Psoas muscle (tissue), 8 donors: ENCODE measurements around the gene RIPOR2. TPM values are rescaled to one million over a fixed set of nuclear protein-coding genes. Genes with fewer than 3 reads are reported as not detected.

Source experiments
- ATAC-seq, 4 donors: fragments of 200-7000 bp; cut with Tn5 transposase; one replicate each; pipeline ENCODE4 v1.9.1; 2020; ENCODE audit warnings: moderate library complexity in 3 of 4, mild to moderate bottlenecking in 2 of 4
- DNase-seq, 2 donors: peaks; one replicate each; pipeline ENCODE4 v3.0.0-alpha.2; 2020
- H3K27ac ChIP-seq: fragments of 200-600 bp; one replicate; pipeline ENCODE4 v1.8.0; 2022
- H3K27me3 ChIP-seq, 3 donors: fragments of 200-600 bp in 1 of 3; one replicate each; pipeline versions ENCODE4 v1.6.1 to v1.8.0; 2013 to 2022; ENCODE audit warnings: low read length in 2 of 3, mild to moderate bottlenecking in 2 of 3, moderate library complexity in 1 of 3; ENCODE audit not compliant: insufficient read depth in 3 of 3
- H3K36me3 ChIP-seq, 2 donors: fragments of 200-600 bp in 1 of 2; one replicate each; pipeline versions ENCODE4 v1.6.1 to v1.8.0; 2013 to 2022; ENCODE audit warnings: low read depth in 1 of 2, mild to moderate bottlenecking in 1 of 2, moderate library complexity in 1 of 2; ENCODE audit not compliant: insufficient read depth in 1 of 2
- H3K4me1 ChIP-seq: fragments of 200-600 bp; one replicate; pipeline ENCODE4 v1.8.0; 2022
- H3K4me3 ChIP-seq: fragments of 200-600 bp; one replicate; pipeline ENCODE4 v1.8.0; 2022; ENCODE audit warnings: mild to moderate bottlenecking
- H3K9me3 ChIP-seq: fragments of 200-600 bp; one replicate; pipeline ENCODE4 v1.8.0; 2022
- CTCF ChIP-seq: fragments of 200-600 bp; IDR thresholded peaks from one replicate; pipeline ENCODE4 v1.8.0; 2022; ENCODE audit warnings: antibody characterized with exemption
- WGBS, 3 donors: extraction: QIAGEN DNeasy Blood & Tissue Kit; methylation state at CpG; one replicate each; pipeline versions ENCODE4 v1.1.6 to v1.1.7; 2013; 5-methylcytosine and 5-hydroxymethylcytosine counted together
- intact Hi-C, 2 donors: fragments of 100-400 bp; cut with DNase I; formaldehyde crosslinking; loops; one replicate each; pipeline versions ENCODE4 v1.11.0 to v1.14.2; 2022
- polyA plus RNA-seq, 3 donors: library from polyadenylated mRNA; stranded (reverse); fragments of 200-250 nt; gene quantifications; one replicate each; pipeline ENCODE4 v1.2.3, GENCODE V29; 2013
- total RNA-seq, 4 donors: library from RNA; stranded (reverse); fragmentation: NEBNext Ultra II Directional in 2 of 4; extraction: Animal tissue kit (Norgen Biotek cat#: 25700) in 2 of 4; gene quantifications; one replicate each; pipeline versions ENCODE4 v1.2.1 to v1.2.4, GENCODE V29; 2021 to 2023
- donor health status: healthy with polysubstance abuse.
- donor health status: DM: no; HTN: no; CAD: no; lungs with moderate emphysema.
- donor health status: Bipolar disorder and iron deficiency.
- donor health status: healthy.
- donor health status: DM: yes; HTN: yes; CAD: no.
- donor health status: DM: no; HTN: no; CAD: no.
- donor health status: DM: no; HTN: no; CAD: no.
- donor health status: DM: yes; HTN: yes; CAD: no.

RIPOR2 gene
- total and polyA plus RNA-seq, 7 donors = 1.3 to 13.2 (median 7.1) TPM

- no peak for ATAC-seq
- intact Hi-C loops = loop anchor here in 1 of 2 donors (10.0 kb wide), 1 partner anchor 179 kb away; no protein-coding TSS in a partner anchor
- Histone ChIP-seq H3K9me3 (no peaks in the 10 kb centered on the region), H3K4me1 (no peaks in the 10 kb centered on the region), H3K4me3 (no peak overlapping the region), H3K27me3 (no peaks in the 10 kb centered on the region), H3K27ac (no peak overlapping the region), H3K36me3 (no peaks in the 10 kb centered on the region)
- 76 to 85% (median 81%) methylated on average over 3 of the region's 3 CpGs for WGBS, 3 donors
- no peak for TF ChIP-seq CTCF
- DNase-seq = no peak
Observed at GRCh38 chr6:24763578-24763977, 172.2 kb downstream of the RIPOR2 start.

- Histone ChIP-seq H3K36me3 (no peaks in the 10 kb centered on the region), H3K27me3 (no peaks in the 10 kb centered on the region), H3K27ac (no peak overlapping the region), H3K9me3 (no peaks in the 10 kb centered on the region), H3K4me3 (no peak overlapping the region), H3K4me1 (no peaks in the 10 kb centered on the region)
- TF ChIP-seq CTCF = no peak
- intact Hi-C loops = loop anchor here in 1 of 2 donors (10.0 kb wide), 1 partner anchor 177 kb away; no protein-coding TSS in a partner anchor
- ATAC-seq (no peak), DNase-seq (no peak)
Observed at GRCh38 chr6:24761851-24762250, 173.9 kb downstream of the RIPOR2 start.

- intact Hi-C loops = loop anchor here in 1 of 2 donors (10.0 kb wide), 1 partner anchor 177 kb away; no protein-coding TSS in a partner anchor
- 78 to 85% (median 83%) methylated on average over 17 of the region's 17 CpGs for WGBS, 3 donors
- no peaks in the 10 kb centered on the region for H3K9me3 ChIP-seq
- TF ChIP-seq CTCF = no peak
- H3K4me1 ChIP-seq = no peaks in the 10 kb centered on the region
- ATAC-seq = no peak
- no peaks in the 10 kb centered on the region for H3K27me3 ChIP-seq
- DNase-seq = no peak
- H3K27ac ChIP-seq = no peak overlapping the region
- H3K4me3 ChIP-seq = no peak overlapping the region
- H3K36me3 ChIP-seq = no peaks in the 10 kb centered on the region
Observed at GRCh38 chr6:24761193-24761835, 174.4 kb downstream of the RIPOR2 start.

GRCh38 chr6:24760210-24760609, 175.6 kb downstream of the RIPOR2 start:
- intact Hi-C loops = loop anchor here in 1 of 2 donors (10.0 kb wide), 1 partner anchor 175 kb away; no protein-coding TSS in a partner anchor
- Histone ChIP-seq H3K4me3 (no peak overlapping the region), H3K36me3 (no peaks in the 10 kb centered on the region), H3K27ac (no peak overlapping the region), H3K9me3 (no peaks in the 10 kb centered on the region), H3K4me1 (no peaks in the 10 kb centered on the region), H3K27me3 (no peaks in the 10 kb centered on the region)
- WGBS, 3 donors = 94 to 96% (median 96%) methylated on average over 5 of the region's 5 CpGs
- TF ChIP-seq CTCF = no peak
- ATAC-seq = no peak
- DNase-seq = no peak

- Histone ChIP-seq H3K27me3 (no peaks in the 10 kb centered on the region), H3K36me3 (no peaks in the 10 kb centered on the region), H3K4me3 (no peak overlapping the region), H3K27ac (no peak overlapping the region), H3K9me3 (no peaks in the 10 kb centered on the region), H3K4me1 (no peaks in the 10 kb centered on the region)
- no peak for TF ChIP-seq CTCF
- WGBS, 3 donors = 83 to 90% (median 85%) methylated on average over 3 of the region's 3 CpGs
- intact Hi-C loops = loop anchor here in 1 of 2 donors (10.0 kb wide), 1 partner anchor 175 kb away; no protein-coding TSS in a partner anchor
- ATAC-seq = no peak
- DNase-seq = no peak
Observed at GRCh38 chr6:24759718-24760117, 176.0 kb downstream of the RIPOR2 start.
